ENCODE measurements around the gene CCDC120. TPM values are rescaled to one million over a fixed set of nuclear protein-coding genes. Genes with fewer than 3 reads are reported as not detected.

The CCDC120 gene
- total and polyA plus RNA-seq, 9 of the 15 experiments (the other 6 are each of a cell fraction or from before 2014, with no cell fraction given): 0.13 to 3.6 (median 0.54) TPM

- no peak for TF ChIP-seq ELF1 (tag; IDR thresholded peaks at IDR 0.05)
- peak; percentile 16; the same call in 1 of the 2 replicates for TF ChIP-seq ESRRA (IDR thresholded peaks at IDR 0.05; ENCODE audit: borderline replicate concordance, low read depth)
- no peak for TF ChIP-seq CAMTA2 (CRISPR knock-in tag; conservative IDR thresholded peaks at IDR 0.05)
- 0 out of 4 replicates have a peak, but pooled peaks of 1 of the 2 experiments have one; percentile 51 for TF ChIP-seq UBTF (IDR thresholded peaks at IDR 0.05; ENCODE audit: borderline replicate concordance in 1 of 2, low read depth in 2 of 2, low read length in 2 of 2)
- no peak for TF ChIP-seq NKRF (IDR thresholded peaks at IDR 0.05; ENCODE audit: borderline replicate concordance)
- TF ChIP-seq PKNOX1 (IDR thresholded peaks at IDR 0.05): peak; percentile 89
- TF ChIP-seq DPF2 (IDR thresholded peaks at IDR 0.05): peak; percentile 61; the same call in 1 of the 2 replicates
- TF ChIP-seq CTBP1 (IDR thresholded peaks at IDR 0.05; ENCODE audit: borderline replicate concordance): peak; percentile 20; the same call in 1 of the 2 replicates
- TF ChIP-seq ZNF316 (IDR thresholded peaks at IDR 0.05): no peak
- no peak for TF ChIP-seq FOXK1 (CRISPR knock-in tag; IDR thresholded peaks at IDR 0.05; ENCODE audit: borderline replicate concordance)
- no peak for TF ChIP-seq PHTF2 (CRISPR knock-in tag; IDR thresholded peaks at IDR 0.05)
- TF ChIP-seq GTF3C2 (IDR thresholded peaks at IDR 0.05; ENCODE audit: borderline replicate concordance, extremely low read depth, insufficient read length): no peak
- TF ChIP-seq NFRKB (IDR thresholded peaks at IDR 0.05; ENCODE audit: low read depth): no peak
Observed at GRCh38 chrX:49043220-49043986, 15.4 kb upstream of the CCDC120 start, which contains the start of gene TFE3 (continued).
